GM20000 (cell line): ENCODE measurements around the gene IGSF21.
A peak's percentile ranks its signal among the peaks of the same experiment; 100 is the strongest.

ENCODE experiments used
- DNase-seq: peaks from one replicate; pipeline ENCODE4 v3.0.0; 2012; ENCODE audit warnings: low spot score
- TF ChIP-seq, protein P1 (sequence below): IDR thresholded peaks from 2 replicates; pipeline ENCODE4 v1.5.1; 2012; ENCODE audit warnings: mild to moderate bottlenecking, control low read depth; ENCODE audit errors: extremely low read depth, missing control alignments

Gene IGSF21

GRCh38 chr1:18174037-18174436 is 66.4 kb downstream of the IGSF21 start:
- no peak for DNase-seq
- TF ChIP-seq, protein P1, sequence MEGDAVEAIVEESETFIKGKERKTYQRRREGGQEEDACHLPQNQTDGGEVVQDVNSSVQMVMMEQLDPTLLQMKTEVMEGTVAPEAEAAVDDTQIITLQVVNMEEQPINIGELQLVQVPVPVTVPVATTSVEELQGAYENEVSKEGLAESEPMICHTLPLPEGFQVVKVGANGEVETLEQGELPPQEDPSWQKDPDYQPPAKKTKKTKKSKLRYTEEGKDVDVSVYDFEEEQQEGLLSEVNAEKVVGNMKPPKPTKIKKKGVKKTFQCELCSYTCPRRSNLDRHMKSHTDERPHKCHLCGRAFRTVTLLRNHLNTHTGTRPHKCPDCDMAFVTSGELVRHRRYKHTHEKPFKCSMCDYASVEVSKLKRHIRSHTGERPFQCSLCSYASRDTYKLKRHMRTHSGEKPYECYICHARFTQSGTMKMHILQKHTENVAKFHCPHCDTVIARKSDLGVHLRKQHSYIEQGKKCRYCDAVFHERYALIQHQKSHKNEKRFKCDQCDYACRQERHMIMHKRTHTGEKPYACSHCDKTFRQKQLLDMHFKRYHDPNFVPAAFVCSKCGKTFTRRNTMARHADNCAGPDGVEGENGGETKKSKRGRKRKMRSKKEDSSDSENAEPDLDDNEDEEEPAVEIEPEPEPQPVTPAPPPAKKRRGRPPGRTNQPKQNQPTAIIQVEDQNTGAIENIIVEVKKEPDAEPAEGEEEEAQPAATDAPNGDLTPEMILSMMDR, result no peak

GRCh38 chr1:18175051-18175450 is 67.5 kb downstream of the IGSF21 start:
- TF ChIP-seq, protein P1, result no peak
- no peak for DNase-seq

GRCh38 chr1:18175530-18176377 is 68.2 kb downstream of the IGSF21 start:
- TF ChIP-seq, protein P1, result no peak
- DNase-seq, result no peak

DNA sequence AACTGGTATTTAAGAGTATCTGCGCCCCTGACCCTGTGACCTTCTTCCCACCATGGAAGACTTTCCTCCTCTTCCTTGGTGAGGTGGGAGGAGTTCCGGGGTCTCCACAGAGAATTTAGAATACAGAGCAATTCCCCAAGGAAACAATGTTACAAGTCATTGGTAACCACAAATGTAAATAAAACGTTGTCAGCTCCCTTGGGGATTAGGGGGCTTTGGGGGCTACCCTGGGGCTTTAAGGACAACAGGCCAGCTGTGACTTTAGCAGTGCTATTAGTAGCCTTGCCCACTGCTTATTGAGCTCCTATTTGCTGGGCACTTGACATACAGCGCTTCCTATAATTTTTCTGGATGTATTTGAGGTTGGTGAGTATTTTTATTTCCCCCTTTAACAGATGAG is 69.0 kb downstream of the IGSF21 start:
- TF ChIP-seq, protein P1, result no peak
- DNase-seq, result no peak

DNA sequence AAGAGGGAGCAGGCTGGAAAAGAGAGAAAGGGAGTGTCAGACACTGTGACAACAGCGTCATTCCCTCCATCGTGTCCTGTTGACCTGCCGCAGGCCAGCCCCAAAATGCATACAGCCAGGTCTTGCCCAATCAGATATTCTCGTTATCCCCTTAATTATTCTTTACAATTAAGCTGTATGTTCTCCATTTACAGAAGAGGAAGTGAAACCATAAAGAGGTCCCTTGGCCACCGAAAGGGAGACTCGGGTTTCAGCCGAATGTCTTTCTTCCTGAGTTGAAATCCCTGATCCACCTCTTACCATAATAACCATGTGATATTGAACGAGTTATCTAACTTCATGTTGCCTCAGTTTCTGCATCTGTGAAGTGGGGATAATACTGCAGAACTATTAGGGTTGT is 70.5 kb downstream of the IGSF21 start:
- peak; percentile 14 for DNase-seq
- TF ChIP-seq, protein P1, result no peak

DNA sequence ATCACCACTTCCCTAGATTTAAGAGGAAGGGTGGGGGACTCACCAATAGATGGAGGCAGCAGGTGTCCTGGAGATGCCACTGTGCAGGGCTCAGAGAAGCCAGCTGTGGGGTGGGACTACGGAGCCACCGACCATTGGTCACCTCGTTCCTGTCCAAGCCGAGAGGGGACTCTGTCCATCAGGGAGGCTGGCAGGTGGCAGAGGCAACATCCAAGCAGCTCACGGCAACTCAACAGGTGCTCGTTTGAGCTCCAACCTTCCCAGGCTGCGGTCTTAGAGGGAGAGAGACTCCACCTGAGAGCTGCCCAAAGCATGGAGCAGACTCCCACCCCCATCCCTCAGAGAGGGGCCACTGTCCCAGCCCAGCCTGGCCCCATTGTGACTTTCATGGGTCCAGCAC is 71.4 kb downstream of the IGSF21 start:
- no peak for DNase-seq
- TF ChIP-seq, protein P1, result no peak

- TF ChIP-seq, protein P1, result no peak
Observed at GRCh38 chr1:18182398-18183160, 75.0 kb downstream of the IGSF21 start.

More at GRCh38 chr1:18182398-18183160, 75.0 kb downstream of the IGSF21 start:
- no peak for DNase-seq
